OCI-LY1 (cell line): ENCODE results near the gene GULP1.

ENCODE experiments used
- CTCF ChIP-seq: fragments of 200-600 bp; sonication (generic), shearing (Covaris generic); IDR thresholded peaks from 2 replicates; pipeline ENCODE4 v1.5.1; 2017; ENCODE audit warnings: mild to moderate bottlenecking, antibody characterized with exemption, low read length, moderate library complexity, mixed read lengths
- EZH2 ChIP-seq: fragments of 200-600 bp; sonication (generic), shearing (Covaris generic); IDR thresholded peaks from 2 replicates; pipeline ENCODE4 v1.8.0; 2017; ENCODE audit warnings: borderline replicate concordance, mixed run types, mild to moderate bottlenecking, antibody characterized with exemption, low read length, moderate library complexity, mixed read lengths

GRCh38 chr2:188425266-188425665 is 133.6 kb downstream of the GULP1 start:
- TF ChIP-seq CTCF (no peak), EZH2 (no peak)
